Activated CD8-positive, alpha-beta memory T cell treated with anti-CD3 and anti-CD28 coated beads for 4 hours (primary cell): ENCODE measurements around the gene RBM23.
A peak's percentile ranks its signal among the peaks of the same experiment; 100 is the strongest.
"Not testable (repeated sequence)": the region's sequence is repeated elsewhere in the genome, so short reads cannot be mapped to it uniquely, and the experiment has no call there.

Source experiments
- DNase-seq, 2 donors: peaks; one replicate each; pipeline ENCODE4 v3.0.0-alpha.2; 2020; ENCODE audit warnings: low read depth in 2 of 2

The RBM23 gene

GRCh38 chr14:22919601-22919921, 612 bp upstream of the RBM23 start:
- no peak for DNase-seq

- no peak for DNase-seq
Measured at GRCh38 chr14:22915886-22916521, 2.9 kb downstream of the RBM23 start.

GRCh38 chr14:22914836-22915235, 4.1 kb downstream of the RBM23 start:
- not testable (repeated sequence) for DNase-seq

DNA sequence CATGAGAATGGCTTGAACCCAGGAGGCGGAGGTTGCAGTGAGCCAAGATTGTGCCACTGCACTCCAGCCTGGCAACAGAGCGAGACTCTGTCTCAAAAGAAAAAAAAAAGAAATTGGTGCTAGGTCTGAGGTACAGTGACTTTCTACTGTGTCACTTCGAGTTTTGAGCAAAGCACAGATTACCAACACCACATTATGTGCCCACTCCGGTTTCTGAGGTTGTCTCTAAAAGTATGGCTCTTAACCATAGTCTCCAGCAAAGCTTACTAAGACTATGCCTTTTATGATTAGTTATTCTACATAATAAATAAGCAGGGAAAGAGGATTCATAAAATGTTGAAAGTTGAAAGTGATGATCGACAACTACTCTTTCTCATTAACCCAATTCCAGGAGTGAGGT, 8.0 kb downstream of the RBM23 start:
- DNase-seq: no peak

- no peak for DNase-seq
Measured at GRCh38 chr14:22908601-22909000, 10.3 kb downstream of the RBM23 start.

DNA sequence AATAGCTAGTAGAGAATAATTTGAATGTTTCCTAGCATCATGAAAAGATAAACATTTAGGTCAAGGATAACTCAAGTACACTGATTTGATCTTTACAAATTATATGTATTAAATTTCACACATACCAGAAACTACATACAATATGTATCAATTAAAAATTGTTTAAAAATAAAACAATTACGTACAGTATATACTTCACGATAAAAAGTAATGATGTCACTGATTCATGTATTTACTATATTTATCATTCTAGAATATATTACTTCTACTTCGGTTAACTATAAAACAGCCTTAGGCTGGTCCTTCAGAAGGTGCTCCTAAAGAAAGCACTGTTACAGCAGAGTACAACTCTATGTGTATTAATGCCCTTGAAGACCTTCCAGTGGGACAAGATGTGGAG, 11.5 kb downstream of the RBM23 start:
- DNase-seq: no peak

DNA sequence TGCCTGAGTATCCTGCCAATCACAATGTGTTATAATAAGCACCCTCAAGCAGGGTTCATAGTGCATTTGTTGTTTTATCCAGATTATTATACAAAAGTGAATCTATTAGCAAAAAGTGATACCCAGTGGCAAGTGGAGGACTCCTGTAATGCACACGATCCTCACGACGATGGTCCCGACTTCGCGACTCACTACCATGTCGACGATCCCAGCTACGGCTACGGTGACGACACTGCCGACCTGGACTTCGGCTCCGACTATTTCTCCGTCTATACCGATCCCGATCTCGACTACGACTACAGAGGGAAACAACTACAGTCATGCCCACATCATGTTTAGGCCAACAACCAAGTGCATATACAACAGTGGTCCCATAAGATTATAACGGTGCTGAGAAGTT, 12.9 kb downstream of the RBM23 start:
- no peak for DNase-seq

DNA sequence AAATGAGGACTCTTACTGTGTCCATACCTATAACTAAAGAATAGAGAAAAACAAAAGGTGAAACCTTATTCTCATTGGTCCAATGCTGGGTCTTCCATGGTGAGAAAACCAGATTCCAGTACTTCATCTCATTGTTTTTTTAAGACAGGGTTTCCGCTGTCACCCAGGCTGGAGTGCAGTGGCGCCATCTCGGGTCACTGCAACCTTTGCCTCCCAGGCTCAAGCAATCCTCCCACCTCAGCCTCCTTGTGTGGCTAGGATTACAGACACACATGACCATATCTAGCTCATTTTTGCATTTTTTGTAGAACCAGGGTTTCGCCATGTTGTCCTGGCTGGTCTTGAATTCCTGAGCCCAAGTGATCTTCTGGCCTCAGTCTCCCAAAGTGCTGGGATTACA, 13.3 kb downstream of the RBM23 start:
- DNase-seq: no peak

DNA sequence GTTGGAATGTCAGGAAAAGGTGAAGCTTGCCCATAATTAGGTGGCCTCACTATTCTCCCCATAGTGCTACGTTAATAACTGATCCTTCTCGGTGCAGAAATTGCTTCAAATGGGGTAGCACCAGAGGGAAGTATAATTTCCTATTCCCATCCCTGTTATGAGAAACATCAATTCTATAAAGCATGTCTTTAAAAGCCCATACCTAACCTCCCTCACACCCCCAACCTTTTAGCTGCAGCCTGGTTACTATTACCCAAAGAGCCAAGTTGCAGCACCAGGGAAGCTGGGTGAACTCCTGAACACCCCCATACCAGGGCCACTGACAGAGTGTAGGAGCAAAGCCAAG, 15.2 kb downstream of the RBM23 start:
- no peak for DNase-seq

DNA sequence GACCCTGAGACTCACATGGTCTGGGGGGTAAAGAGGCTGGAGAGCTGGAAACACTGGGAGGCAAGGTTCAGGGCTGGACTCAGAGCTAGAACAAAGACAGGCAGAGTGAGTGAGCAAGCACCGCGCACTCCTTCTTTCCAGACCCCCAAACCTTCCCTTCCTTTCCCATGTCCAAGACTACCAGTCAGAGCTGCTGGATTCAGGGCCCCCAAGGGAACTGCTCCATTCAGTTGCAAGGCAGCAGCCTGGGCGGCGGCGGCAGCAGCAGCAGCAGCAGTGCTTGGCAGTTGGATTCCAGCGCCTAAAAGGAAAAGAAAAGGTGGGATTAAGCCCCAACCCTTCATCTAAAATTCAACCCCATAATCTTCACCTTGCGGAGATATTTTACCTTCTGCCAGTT, 17.1 kb downstream of the RBM23 start:
- DNase-seq: no peak

- DNase-seq: peak in 1 of 2 donors; percentile 20
Measured at GRCh38 chr14:22900081-22900799, 18.7 kb downstream of the RBM23 start.

GRCh38 chr14:22898302-22899090, 20.5 kb downstream of the RBM23 start:
- DNase-seq: no peak

- no peak for DNase-seq
Measured at GRCh38 chr14:22897357-22897756, 21.6 kb downstream of the RBM23 start.

- no peak for DNase-seq
Measured at GRCh38 chr14:22896760-22897159, 22.2 kb downstream of the RBM23 start.

GRCh38 chr14:22896356-22896755, 22.6 kb downstream of the RBM23 start:
- DNase-seq: no peak

DNA sequence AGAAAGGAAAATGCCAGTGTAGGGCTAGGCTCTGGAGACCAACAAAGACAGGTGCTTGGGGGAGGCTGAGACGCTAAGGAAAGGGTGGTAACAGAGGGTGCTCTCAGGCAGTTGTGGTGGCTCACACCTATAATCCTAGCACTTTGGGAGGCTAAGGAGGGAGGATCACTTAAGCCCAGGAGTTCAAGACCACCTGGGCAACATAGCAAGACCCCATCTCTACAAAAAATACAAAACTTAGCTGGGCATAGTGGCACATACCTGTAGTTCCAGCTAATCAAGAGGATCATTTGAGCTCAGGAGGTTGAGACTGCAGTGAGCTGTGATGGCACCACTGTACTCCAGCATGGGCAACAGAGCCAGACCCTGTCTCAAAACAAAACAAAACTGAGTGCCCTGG, 23.5 kb downstream of the RBM23 start:
- no peak for DNase-seq

DNA sequence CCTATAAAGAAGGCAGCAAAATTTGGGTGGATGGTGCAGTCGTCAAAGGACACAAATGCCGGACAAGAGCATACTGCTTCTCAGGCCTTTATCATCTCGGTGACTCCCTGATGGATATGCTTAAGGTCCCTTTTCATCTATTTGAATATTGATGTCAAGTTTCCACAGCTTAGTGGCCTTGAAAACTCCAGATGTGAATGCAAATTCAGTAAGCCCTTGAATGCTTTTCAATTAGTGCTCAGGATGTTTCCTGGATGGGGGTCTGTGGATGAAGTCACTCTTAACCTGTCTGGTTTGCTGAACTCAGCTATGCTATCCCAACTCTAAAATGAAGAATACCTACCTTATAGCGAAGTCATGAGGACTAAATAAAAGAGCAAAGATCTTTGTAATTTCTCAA, 25.2 kb downstream of the RBM23 start:
- DNase-seq: no peak

- no peak for DNase-seq
Measured at GRCh38 chr14:22892488-22892887, 26.5 kb downstream of the RBM23 start.

- DNase-seq: no peak
Measured at GRCh38 chr14:22890416-22890815, 28.5 kb downstream of the RBM23 start.

- no peak for DNase-seq
Measured at GRCh38 chr14:22888662-22889061, 30.3 kb downstream of the RBM23 start.

GRCh38 chr14:22887990-22888378, 31.0 kb downstream of the RBM23 start:
- peak; percentile 15 to 41 for DNase-seq

- no peak for DNase-seq
Measured at GRCh38 chr14:22887260-22887989, 31.5 kb downstream of the RBM23 start.
